ENCODE measurements around the gene PGBD1.
"Not testable (repeated sequence)": the region's sequence is repeated elsewhere in the genome, so short reads cannot be mapped to it uniquely, and the experiment has no call there.

The PGBD1 gene

GRCh38 chr6:28274888-28275287 is 6.5 kb upstream of the PGBD1 start:
- no peak for DNase-seq

DNA sequence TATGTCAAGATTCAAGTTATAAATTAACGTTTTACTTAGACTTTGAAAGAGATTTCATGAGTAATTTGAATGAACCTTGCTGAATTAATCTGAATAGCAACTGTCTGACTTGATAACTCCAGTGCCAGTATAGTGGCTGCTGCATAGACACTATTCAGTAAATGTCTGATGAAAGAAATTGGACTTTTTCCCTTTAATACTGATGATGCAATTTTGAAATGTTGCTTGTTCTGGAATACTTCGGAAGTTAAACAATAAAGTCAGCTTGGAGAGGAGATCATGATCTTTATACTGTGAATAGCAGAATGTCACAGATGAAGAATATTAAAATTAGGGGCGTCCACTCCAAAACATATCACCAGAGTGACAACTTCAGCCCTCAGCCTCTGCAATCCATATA is 3.6 kb upstream of the PGBD1 start:
- no peak for DNase-seq

DNA sequence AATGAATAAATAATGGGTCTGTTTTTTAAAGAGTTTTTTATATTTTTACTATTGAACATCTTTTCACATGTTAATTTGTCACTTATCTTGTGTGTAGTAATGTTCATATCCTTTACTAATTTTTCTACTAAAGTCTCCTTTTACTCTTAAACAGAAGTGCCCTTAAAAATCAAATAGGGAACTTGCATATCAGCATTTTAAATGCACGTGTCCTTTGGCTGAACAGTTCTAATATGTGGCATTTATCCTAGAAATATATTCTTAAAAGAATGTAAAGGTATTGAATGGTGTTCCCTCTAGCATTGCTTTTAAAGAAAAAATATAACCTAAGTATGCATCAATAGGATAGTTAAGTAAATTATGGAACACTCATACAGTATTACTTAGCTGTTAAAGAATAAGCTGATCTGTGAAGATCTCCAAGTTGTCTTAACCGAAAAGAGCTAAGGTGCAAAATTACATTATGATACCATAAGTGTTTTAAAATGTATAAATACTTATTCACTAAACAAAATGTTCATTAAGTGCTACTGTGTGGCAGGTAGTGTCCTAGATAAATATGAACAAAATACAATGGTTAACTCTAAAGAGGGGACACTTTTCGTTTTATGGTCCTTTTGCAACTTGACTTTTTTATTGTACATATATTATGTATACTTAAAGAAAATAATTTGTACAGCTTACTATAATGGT is 631 bp upstream of the PGBD1 start:
- DNase-seq: no peak

DNA sequence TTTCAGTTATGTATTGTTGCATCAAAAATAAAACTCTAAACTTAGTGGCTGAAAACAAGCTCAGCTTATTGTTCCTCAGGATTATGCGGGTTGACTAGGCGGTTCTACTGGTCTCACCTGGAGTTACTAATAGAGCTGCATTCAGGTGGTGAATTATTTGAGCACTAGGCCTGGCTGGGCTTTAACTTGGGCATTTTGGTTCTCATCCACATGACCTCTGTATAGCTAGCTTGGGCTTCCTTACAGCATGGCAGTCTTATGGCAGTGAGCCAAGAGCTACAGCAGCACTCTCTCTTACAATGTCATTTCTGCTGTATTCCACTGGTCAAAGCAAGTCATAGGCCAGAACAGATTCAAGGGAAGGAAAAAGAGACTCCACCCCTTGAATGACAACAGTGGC is 1.6 kb downstream of the PGBD1 start:
- no peak for DNase-seq

- no peak for DNase-seq
Observed at GRCh38 chr6:28291573-28291972, 10.2 kb downstream of the PGBD1 start.

DNA sequence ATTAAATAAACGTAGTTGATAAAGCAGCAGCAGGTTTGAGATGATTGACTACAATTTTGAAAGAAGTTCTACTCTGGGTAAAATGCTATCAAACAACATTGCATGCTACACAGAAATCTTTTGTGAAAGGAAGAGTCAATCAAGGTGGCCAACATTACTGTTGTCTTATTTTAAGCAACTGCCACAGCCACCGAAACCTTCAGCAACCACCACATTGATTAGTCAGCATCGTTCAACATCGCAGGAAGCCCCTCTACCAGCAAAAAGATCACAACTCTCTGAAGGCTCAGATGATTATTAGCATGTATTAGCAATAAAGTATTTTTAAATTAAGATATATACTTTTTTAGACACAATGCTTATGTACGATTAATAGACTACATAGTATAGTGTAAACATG is 14.0 kb downstream of the PGBD1 start:
- no peak for DNase-seq

DNA sequence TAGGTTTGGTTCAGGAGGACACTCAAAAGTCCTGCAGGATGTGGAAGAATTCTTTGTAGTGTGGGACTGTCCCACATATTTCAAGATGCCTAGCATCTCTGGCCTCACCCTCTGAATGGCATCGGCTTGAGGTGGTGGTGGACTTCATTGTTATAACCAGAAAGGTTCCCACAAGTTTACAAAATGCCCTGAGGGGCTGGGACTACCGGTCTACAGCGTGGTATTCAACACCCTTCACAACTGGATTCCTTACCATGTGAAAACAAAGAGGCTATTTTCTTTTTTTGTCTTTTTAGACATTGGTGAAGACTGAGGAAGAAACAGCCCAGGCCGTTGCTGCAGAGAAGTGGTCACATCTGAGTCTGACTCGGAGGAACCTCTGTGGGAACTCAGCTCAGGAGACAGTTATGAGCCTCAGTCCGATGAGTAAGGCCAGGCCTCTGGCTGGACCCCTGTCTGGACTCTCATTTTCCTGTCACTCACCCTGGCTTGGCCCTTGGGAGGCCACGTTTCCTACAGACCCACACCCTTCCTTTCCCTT is 15.2 kb downstream of the PGBD1 start:
- DNase-seq: no peak

DNA sequence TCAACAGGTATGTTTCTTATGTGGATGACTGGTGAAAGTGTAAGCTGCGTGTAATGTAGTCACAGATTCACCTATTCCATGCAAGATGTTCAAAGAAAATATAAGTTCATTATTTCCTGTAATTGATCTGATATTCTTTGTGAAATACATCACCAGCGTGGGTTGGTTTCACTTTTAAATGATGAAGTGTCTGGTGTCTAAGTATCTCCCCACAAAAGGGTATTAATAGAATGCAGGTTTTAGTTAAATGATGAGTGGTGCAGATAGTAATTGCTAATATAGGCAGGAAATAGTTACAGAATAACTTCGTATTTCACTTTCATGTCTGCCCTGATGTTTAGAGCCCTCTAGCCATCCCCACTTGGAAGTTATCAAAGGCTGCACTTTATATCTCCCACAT is 22.2 kb downstream of the PGBD1 start:
- DNase-seq: no peak

DNA sequence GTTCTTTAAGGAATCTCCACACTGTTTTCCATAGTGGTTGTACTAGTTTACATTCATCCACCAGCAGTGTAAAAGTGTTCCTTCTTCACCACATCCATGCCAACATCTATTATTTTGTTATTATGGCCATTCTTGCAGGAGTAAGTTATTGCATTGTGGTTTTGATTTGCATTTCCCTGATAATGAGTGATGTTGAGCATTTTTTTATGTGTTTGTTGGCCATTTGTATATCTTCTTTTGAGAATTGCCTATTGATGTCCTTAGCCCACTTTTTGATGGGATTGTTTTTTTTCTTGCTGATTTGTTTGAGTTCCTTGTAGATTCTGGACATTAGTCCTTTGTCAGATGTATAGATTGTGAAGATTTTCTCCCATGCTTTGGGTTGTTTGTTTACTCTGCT is 25.0 kb downstream of the PGBD1 start:
- not testable (repeated sequence) for DNase-seq

- no peak for DNase-seq
Observed at GRCh38 chr6:28311139-28311823, 29.9 kb downstream of the PGBD1 start.

GRCh38 chr6:28312939-28313338 is 31.6 kb downstream of the PGBD1 start:
- no peak for DNase-seq

DNA sequence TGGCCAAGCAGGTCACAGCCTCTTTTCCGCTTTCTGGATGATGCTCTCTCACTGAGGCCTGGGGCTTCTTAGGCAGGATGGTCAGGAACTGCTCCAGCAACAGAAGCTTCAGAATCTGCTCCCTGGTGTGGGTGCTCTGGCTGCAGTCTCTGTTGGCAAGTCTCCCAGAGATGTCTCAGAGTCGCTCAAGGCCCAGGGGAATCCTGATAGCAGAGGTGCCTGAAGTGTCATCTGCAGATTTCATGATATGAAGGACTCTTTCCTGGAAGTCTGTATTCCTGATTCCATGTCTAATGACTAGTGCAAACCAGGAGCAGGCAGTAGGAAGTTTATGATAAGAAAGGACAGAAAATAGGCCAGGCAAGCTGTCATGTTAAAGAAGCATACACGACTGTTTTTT is 34.3 kb downstream of the PGBD1 start:
- no peak for DNase-seq

GRCh38 chr6:28317866-28318265 is 36.5 kb downstream of the PGBD1 start:
- not testable (repeated sequence) for DNase-seq

- DNase-seq: no peak
Observed at GRCh38 chr6:28322661-28323060, 41.3 kb downstream of the PGBD1 start.

GRCh38 chr6:28323813-28324424 is 42.5 kb downstream of the PGBD1 start:
- no peak for DNase-seq

GRCh38 chr6:28326371-28326948 is 45.1 kb downstream of the PGBD1 start:
- DNase-seq: no peak

DNA sequence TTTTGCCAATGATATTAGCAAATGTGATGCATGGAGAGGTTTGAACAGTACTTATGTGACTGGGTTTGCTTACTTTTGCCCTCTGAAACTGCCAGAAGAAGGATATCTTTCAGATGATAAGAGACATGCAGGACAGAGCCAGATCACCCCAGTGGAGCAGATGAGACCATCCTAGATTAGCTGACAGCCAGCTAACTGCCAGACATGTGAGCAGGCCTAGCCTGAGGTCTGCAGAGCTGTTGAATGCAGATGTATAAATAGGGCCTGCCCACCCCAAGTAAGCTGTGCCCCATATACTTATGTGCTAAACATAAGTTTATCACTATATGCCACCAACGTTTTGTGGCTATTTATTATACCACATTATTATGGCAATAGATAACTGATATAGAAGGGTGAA is 48.7 kb downstream of the PGBD1 start:
- no peak for DNase-seq

GRCh38 chr6:28333047-28333446 is 51.7 kb downstream of the PGBD1 start:
- no peak for DNase-seq

GRCh38 chr6:28333599-28334018 is 52.2 kb downstream of the PGBD1 start:
- no peak for DNase-seq

- no peak for DNase-seq
Observed at GRCh38 chr6:28334286-28335039, 53.1 kb downstream of the PGBD1 start.

- DNase-seq: no peak
Observed at GRCh38 chr6:28335040-28335563, 53.7 kb downstream of the PGBD1 start.

GRCh38 chr6:28335564-28336283 is 54.4 kb downstream of the PGBD1 start, which contains the start of gene ZSCAN31:
Gene ZSCAN31 (minus strand): TSS chr6:28336148. CDS start chr6:28329683, 6,465 bp downstream.
- peak; percentile 92 for DNase-seq

Data from DMS 273 treated with DMSO at 0.1 percent for 48 hours (cell line).